AG09309 (cell line): ENCODE results near the gene UMAD1.

Experiments
- DNase-seq: peaks from one replicate; pipeline ENCODE4 v3.0.0-alpha.2; 2010; ENCODE audit warnings: low read depth
- H3K4me3 ChIP-seq: 2 replicates; pipeline ENCODE4 v1.5.1; 2011; ENCODE audit warnings: mild to moderate bottlenecking, low read depth, low read length, moderate library complexity; ENCODE audit not compliant: control insufficient read depth
- CTCF ChIP-seq: IDR thresholded peaks from 2 replicates; pipeline ENCODE4 v1.5.1; 2011; ENCODE audit warnings: mild to moderate bottlenecking, low read depth, low read length, inconsistent platforms; ENCODE audit not compliant: insufficient read depth, control insufficient read depth; ENCODE audit errors: missing control alignments

Gene UMAD1

GRCh38 chr7:7613210-7613609 is 27.3 kb upstream of the UMAD1 start:
- H3K4me3 ChIP-seq = no peak overlapping the region
- no peak for DNase-seq
- TF ChIP-seq CTCF = no peak

- H3K4me3 ChIP-seq = no peak overlapping the region
- no peak for TF ChIP-seq CTCF
These were observed 26.4 kb upstream of the UMAD1 start for GRCh38 chr7:7614018-7614741.

GRCh38 chr7:7617550-7617949 is 23.0 kb upstream of the UMAD1 start:
- no peak for TF ChIP-seq CTCF
- no peak for DNase-seq
- H3K4me3 ChIP-seq = no peak overlapping the region

More at GRCh38 chr7:7614018-7614741, 26.4 kb upstream of the UMAD1 start:
- no peak for DNase-seq

GRCh38 chr7:7618410-7618809 is 22.1 kb upstream of the UMAD1 start:
- H3K4me3 ChIP-seq = no peak overlapping the region
- no peak for DNase-seq
- TF ChIP-seq CTCF = no peak

GRCh38 chr7:7620236-7620635 is 20.3 kb upstream of the UMAD1 start:
- no peak for TF ChIP-seq CTCF
- DNase-seq = no peak
- no peak overlapping the region for H3K4me3 ChIP-seq

- no peak for DNase-seq
- no peak overlapping the region for H3K4me3 ChIP-seq
- TF ChIP-seq CTCF = no peak
These were observed 19.8 kb upstream of the UMAD1 start for GRCh38 chr7:7620644-7621210.
